Caki2 (cell line): ENCODE measurements around the gene UBE2E1. TPM values are rescaled to one million over a fixed set of nuclear protein-coding genes. Genes with fewer than 3 reads are reported as not detected.
"Not testable (repeated sequence)": the region's sequence is repeated elsewhere in the genome, so short reads cannot be mapped to it uniquely, and the experiment has no call there.

Experiments used
- DNase-seq: peaks from one replicate; pipeline ENCODE4 v3.0.0-alpha.2; 2015; ENCODE audit warnings: low read depth
- in situ Hi-C: cut with HindIII; loops from 2 replicates; pipeline ENCODE4 v1.10.0; 2016; ENCODE audit warnings: low sequenced_read_pairs, low pct_unique_long_range_greater_than_20kb, mixed read lengths
- total RNA-seq: library from RNA; depleted of rRNA; stranded (reverse); fragments of >200 nt; shearing (Covaris generic); gene quantifications from 2 replicates; pipeline ENCODE4 v1.2.3, GENCODE V29; 2014; ENCODE audit warnings: low replicate concordance

Gene UBE2E1
- total RNA-seq, 1 experiment from 2014 or later = 80.2 TPM

- peak; percentile 13 for DNase-seq
- in situ Hi-C loops = no loop called here
These were observed 83.0 kb downstream of the UBE2E1 start for GRCh38 chr3:23888617-23889228.

GRCh38 chr3:23889386-23889785 is 83.6 kb downstream of the UBE2E1 start:
- DNase-seq = peak; percentile 56
- in situ Hi-C loops = no loop called here

- in situ Hi-C loops = no loop called here
- DNase-seq = no peak
These were observed 84.2 kb downstream of the UBE2E1 start for GRCh38 chr3:23889950-23890349.

GRCh38 chr3:23894254-23895061 is 88.7 kb downstream of the UBE2E1 start:
- DNase-seq = no peak
- in situ Hi-C loops = no loop called here

GRCh38 chr3:23895181-23895580 is 89.4 kb downstream of the UBE2E1 start:
- in situ Hi-C loops = no loop called here
- no peak for DNase-seq

- DNase-seq = no peak
These were observed 95.0 kb downstream of the UBE2E1 start for GRCh38 chr3:23900744-23901143.

GRCh38 chr3:23904545-23904944 is 98.8 kb downstream of the UBE2E1 start:
- in situ Hi-C loops = no loop called here
- DNase-seq = no peak

More at GRCh38 chr3:23900744-23901143, 95.0 kb downstream of the UBE2E1 start:
- in situ Hi-C loops = no loop called here

- in situ Hi-C loops = no loop called here
- DNase-seq = no peak
These were observed 103.6 kb downstream of the UBE2E1 start for GRCh38 chr3:23909341-23909740.

GRCh38 chr3:23911397-23911796 is 105.6 kb downstream of the UBE2E1 start:
- in situ Hi-C loops = no loop called here
- no peak for DNase-seq

- DNase-seq, in situ Hi-C loops: not testable (repeated sequence)
These were observed 106.6 kb downstream of the UBE2E1 start for GRCh38 chr3:23912335-23912734.

GRCh38 chr3:23913182-23913581 is 107.4 kb downstream of the UBE2E1 start:
- DNase-seq = no peak
- in situ Hi-C loops = no loop called here

GRCh38 chr3:23913873-23914743 is 108.4 kb downstream of the UBE2E1 start:
- in situ Hi-C loops = no loop called here

GRCh38 chr3:23915537-23916108 is 109.9 kb downstream of the UBE2E1 start:
- DNase-seq = no peak
- in situ Hi-C loops = no loop called here

More at GRCh38 chr3:23913873-23914743, 108.4 kb downstream of the UBE2E1 start:
- no peak for DNase-seq

- in situ Hi-C loops = no loop called here
- DNase-seq = no peak
These were observed 110.6 kb downstream of the UBE2E1 start for GRCh38 chr3:23916152-23916885.

GRCh38 chr3:23916886-23917678 is 111.3 kb downstream of the UBE2E1 start, which contains the start of the genes NKIRAS1 and RPL15:
Gene NKIRAS1, minus strand, starts transcription at chr3:23916990. Its CDS starts 6,086 bp downstream, at chr3:23910904.
Gene RPL15, plus strand, starts transcription at chr3:23917132. Its CDS starts 728 bp downstream, at chr3:23917860.
- peak; percentile 93 for DNase-seq
- in situ Hi-C loops = no loop called here

GRCh38 chr3:23917679-23918303 is 112.0 kb downstream of the UBE2E1 start:
- DNase-seq, in situ Hi-C loops: not testable (repeated sequence)
